ENCODE results near the gene PRKAG2. TPM values are rescaled to one million over a fixed set of nuclear protein-coding genes. Genes with fewer than 3 reads are reported as not detected.
"Not testable (repeated sequence)": the region's sequence is repeated elsewhere in the genome, so short reads cannot be mapped to it uniquely, and the experiment has no call there.

PRKAG2 gene
- total RNA-seq, 4 donors from 2014 or later = 38.8 to 94.4 (median 73.2) TPM

GRCh38 chr7:151831606-151832005, 45.3 kb downstream of the PRKAG2 start:
- Histone ChIP-seq H3K27ac (no peak overlapping the region), H3K9me3 (no peaks in the 10 kb centered on the region), H3K4me1 (no peaks in the 10 kb centered on the region), H3K4me3 (no peak overlapping the region), H3K36me3 (peaks cover 0 to 4% (median 0%) of the 10 kb centered on the region in 3 donors), H3K27me3 (no peaks in the 10 kb centered on the region)
- peak in 1 of 3 donors; percentile 30 for DNase-seq
- TF ChIP-seq CTCF (IDR thresholded peaks at IDR 0.05) (no peak), POLR2A (IDR thresholded peaks at IDR 0.05) (no peak)

- no peak for TF ChIP-seq POLR2A (IDR thresholded peaks at IDR 0.05)
- no peak for TF ChIP-seq CTCF (IDR thresholded peaks at IDR 0.05)
- H3K9me3 ChIP-seq = no peaks in the 10 kb centered on the region
Observed at GRCh38 chr7:151830121-151830830, 46.6 kb downstream of the PRKAG2 start.

GRCh38 chr7:151829707-151830106, 47.2 kb downstream of the PRKAG2 start:
- H3K36me3 ChIP-seq = peaks cover 0 to 3% (median 0%) of the 10 kb centered on the region in 3 donors
- no peaks in the 10 kb centered on the region for H3K27me3 ChIP-seq
- no peak overlapping the region for H3K27ac ChIP-seq
- H3K4me1 ChIP-seq = peaks cover 0 to 7% (median 0%) of the 10 kb centered on the region in 4 donors
- peak in 1 of 3 donors; percentile 26 for DNase-seq
- no peak overlapping the region for H3K4me3 ChIP-seq
- no peak for TF ChIP-seq POLR2A (IDR thresholded peaks at IDR 0.05)
- TF ChIP-seq CTCF (IDR thresholded peaks at IDR 0.05) = no peak
- H3K9me3 ChIP-seq = no peaks in the 10 kb centered on the region

More at GRCh38 chr7:151830121-151830830, 46.6 kb downstream of the PRKAG2 start:
- Histone ChIP-seq H3K27me3 (no peaks in the 10 kb centered on the region), H3K4me3 (no peak overlapping the region), H3K27ac (no peak overlapping the region), H3K36me3 (peaks cover 0 to 4% (median 0%) of the 10 kb centered on the region in 3 donors), H3K4me1 (peaks cover 0 to 7% (median 0%) of the 10 kb centered on the region in 4 donors)
- DNase-seq = peak in 1 of 3 donors; percentile 41

- Histone ChIP-seq H3K4me3 (no peak overlapping the region), H3K36me3 (no peaks in the 10 kb centered on the region), H3K4me1 (peaks cover 0 to 28% (median 0%) of the 10 kb centered on the region in 4 donors), H3K27ac (no peak overlapping the region), H3K9me3 (no peaks in the 10 kb centered on the region), H3K27me3 (no peaks in the 10 kb centered on the region)
- no peak for TF ChIP-seq CTCF (IDR thresholded peaks at IDR 0.05)
- no peak for TF ChIP-seq POLR2A (IDR thresholded peaks at IDR 0.05)
- DNase-seq = no peak
Observed at GRCh38 chr7:151827620-151828019, 49.3 kb downstream of the PRKAG2 start.

- not testable (repeated sequence) for H3K36me3 ChIP-seq, H3K4me3 ChIP-seq, H3K27ac ChIP-seq, DNase-seq, H3K9me3 ChIP-seq, H3K27me3 ChIP-seq
- peaks cover 0 to 39% (median 0%) of the 10 kb centered on the region in 4 donors for H3K4me1 ChIP-seq
Observed at GRCh38 chr7:151826316-151826715, 50.6 kb downstream of the PRKAG2 start.

GRCh38 chr7:151825721-151826120, 51.2 kb downstream of the PRKAG2 start:
- no peaks in the 10 kb centered on the region for H3K27me3 ChIP-seq
- H3K27ac ChIP-seq = no peak overlapping the region
- DNase-seq = peak in 1 of 3 donors; percentile 22
- no peak overlapping the region for H3K4me3 ChIP-seq
- no peak for TF ChIP-seq CTCF (IDR thresholded peaks at IDR 0.05)
- no peak for TF ChIP-seq POLR2A (IDR thresholded peaks at IDR 0.05)
- H3K36me3 ChIP-seq = no peaks in the 10 kb centered on the region
- no peaks in the 10 kb centered on the region for H3K9me3 ChIP-seq
- peaks cover 0 to 39% (median 1%) of the 10 kb centered on the region in 4 donors for H3K4me1 ChIP-seq

All from Peyer's patch (tissue), 4 donors.